GM18867 (cell line): ENCODE measurements around the gene NRG2.

Experiments used
- ATAC-seq: cut with Tn5 transposase; IDR thresholded peaks from one replicate; pipeline ENCODE4 v1.9.1; 2021; ENCODE audit warnings: mild to moderate bottlenecking, moderate library complexity; ENCODE audit not compliant: unreplicated experiment

Gene NRG2

DNA sequence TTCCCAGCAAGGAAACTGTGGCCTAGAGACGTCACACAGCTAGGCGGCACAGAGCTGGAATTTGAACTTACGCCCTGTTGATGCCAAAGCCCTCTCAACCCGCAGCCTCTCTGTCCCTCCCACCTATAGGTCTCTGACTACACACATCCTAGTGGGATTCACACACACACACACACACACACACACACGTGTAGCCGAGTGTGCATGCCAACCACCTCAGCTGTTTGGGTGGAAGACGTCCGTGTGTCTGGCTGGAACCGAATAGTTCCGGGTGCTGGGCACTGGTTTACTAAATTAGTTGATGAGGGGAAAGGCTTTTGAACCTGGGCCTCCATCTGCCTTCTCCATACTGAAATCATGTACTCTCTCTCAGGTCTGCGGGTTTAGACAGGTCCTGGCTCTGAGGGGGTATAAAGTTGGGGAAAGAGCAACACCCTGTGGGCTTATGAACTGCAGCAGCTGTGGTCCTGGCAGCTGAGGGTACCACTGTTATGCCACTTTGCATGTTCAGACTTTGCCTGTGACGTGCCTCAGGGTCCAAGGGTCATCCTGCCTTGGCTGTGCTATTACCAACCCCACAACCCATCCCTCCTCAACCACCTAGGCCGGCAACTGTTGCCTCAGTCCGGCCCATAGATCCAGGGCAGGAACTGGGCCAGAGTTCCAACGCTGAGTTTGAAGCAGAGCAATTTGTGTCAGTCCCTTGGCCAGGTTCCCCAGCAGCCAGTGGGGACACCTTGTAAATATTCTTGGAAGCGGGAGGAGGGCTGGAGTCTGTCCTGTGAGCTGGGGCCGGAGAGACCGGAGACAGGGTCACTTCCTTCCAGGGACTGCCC, 197.0 kb downstream of the NRG2 start:
- ATAC-seq = no peak

DNA sequence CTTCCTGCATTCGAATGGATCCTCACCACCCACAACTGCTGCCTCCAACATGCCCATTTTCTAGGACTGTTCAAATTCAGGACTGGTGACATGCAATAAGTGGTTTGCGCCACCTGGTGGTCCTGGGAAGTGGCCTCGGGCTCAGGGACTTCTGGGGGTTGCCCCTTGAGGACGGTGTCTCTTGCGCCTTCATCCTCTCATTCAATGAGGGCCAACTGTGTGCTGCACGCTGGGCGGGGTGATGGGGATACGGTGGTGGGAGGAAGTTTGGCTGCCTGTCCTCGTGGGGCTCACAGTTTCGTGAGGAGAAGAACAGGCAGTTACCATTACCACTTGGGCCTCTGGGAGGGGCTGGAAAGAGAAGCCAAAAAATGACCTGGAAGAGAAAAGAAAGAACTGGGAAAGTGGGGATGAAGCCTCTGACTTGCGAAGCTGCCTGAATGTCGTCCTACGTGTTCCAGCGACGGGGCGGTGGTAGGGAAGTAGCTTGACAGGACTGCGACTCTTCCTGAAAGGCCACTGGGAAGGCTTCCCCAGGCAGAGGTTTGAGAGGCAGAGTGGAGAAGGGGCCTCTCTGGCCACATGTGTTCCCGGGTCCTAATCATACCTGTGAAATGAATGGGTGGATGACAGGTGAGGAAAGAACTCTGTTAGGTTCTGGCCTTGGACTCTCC, 198.5 kb downstream of the NRG2 start:
- ATAC-seq = peak; percentile 46

DNA sequence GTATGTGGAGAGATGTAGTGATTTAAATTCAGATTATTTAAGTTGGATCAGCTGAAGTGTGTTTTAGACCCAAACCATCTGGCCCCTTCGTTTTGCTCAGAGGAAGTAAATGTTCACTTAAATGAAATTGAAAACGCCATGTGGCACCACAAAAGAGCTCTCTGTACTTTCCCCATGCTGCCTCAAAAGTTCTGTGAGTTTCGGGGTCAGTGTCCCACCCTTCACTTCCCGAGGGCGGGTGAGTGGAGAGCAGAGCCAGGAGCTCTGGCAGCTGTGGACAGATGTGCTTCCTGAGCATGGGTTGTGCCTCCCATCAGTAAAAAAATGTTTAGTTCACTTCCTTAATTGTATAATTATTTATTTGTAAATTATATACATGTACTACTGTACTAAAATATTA, 199.1 kb downstream of the NRG2 start:
- ATAC-seq = no peak

DNA sequence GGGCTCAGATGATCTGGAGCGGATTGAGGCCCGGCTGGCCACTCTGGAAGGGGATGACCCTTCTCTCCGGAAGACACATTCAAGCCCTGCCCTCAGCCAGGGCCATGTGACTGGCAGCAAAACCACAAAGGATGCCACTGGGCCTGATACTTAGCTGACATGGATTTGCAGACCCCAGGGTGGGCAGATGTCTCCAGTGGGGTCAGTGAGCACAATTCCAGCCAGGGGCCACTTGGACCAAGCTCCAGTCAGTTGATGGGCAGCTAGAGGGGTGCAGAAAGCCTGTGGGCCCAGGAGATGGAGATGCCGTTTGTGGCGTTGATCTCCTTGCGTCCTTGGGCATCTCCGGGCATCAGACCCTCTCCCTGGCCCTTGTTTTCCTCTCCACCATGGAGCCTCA, 200.8 kb downstream of the NRG2 start:
- no peak for ATAC-seq

DNA sequence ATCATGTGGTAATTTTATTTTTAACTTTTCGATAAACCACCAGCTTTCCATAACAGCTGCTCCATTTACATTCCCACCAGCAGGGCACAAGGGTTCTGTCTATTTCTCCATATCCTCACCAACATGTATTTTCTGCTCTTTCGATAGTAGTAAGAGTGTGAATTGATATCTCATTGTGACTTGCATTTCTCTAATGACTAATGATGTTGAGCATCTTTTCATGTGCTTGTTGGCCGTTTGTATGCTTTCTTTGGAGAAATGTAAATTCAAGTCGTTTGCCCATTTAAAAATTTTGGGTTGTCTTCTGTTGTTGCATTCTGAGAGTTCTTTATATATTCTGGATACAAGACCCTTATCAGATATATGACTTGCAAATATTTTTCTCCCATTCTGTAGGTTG, 201.6 kb downstream of the NRG2 start:
- ATAC-seq = no peak

DNA sequence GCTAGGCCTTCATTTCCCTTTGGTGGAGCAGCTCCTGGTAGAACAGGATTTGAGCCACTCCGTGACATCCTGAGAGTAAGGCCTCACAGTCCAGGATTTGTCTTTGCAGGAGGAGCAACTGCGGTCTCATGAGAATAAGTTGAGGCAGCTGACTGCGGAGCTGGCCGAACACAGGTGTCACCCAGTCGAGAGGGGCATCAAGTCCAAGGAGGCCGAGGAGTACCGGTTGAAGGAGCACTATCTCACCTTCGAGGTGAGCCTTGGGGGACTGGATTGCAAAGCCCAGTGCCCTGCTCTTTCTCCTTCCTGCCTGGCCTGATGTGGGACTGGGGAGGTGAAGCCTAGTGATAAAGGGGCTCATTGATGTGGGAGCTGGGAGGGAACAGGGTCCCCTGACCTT, 203.2 kb downstream of the NRG2 start:
- ATAC-seq = no peak

DNA sequence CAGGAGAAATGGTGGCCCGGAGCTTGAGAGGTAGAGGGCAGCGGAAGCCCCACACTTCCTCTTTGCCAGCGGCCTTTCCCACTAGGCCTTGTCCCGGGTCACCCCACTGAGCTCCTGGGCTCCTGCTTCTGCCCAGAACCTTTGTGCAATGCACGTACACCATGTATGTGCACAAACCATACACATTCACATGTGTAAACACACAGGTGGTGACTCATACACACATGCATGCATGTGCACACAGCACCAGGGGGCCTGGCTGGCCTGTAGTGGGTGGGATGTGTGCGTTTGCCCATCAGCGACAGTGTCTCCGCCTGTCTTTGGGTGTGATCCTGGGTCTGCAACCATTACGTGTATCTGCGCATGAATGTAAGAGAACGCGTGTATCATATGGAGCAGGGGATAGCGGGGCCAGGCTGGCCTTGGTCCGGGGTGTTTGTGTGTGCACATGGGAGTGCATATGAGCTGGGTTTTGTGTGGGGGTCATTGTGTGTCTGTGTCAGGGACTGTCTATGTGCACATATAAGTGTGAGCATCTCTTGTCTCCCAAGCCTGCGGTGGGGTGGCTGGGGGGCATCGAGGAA, 203.8 kb downstream of the NRG2 start:
- ATAC-seq = no peak

DNA sequence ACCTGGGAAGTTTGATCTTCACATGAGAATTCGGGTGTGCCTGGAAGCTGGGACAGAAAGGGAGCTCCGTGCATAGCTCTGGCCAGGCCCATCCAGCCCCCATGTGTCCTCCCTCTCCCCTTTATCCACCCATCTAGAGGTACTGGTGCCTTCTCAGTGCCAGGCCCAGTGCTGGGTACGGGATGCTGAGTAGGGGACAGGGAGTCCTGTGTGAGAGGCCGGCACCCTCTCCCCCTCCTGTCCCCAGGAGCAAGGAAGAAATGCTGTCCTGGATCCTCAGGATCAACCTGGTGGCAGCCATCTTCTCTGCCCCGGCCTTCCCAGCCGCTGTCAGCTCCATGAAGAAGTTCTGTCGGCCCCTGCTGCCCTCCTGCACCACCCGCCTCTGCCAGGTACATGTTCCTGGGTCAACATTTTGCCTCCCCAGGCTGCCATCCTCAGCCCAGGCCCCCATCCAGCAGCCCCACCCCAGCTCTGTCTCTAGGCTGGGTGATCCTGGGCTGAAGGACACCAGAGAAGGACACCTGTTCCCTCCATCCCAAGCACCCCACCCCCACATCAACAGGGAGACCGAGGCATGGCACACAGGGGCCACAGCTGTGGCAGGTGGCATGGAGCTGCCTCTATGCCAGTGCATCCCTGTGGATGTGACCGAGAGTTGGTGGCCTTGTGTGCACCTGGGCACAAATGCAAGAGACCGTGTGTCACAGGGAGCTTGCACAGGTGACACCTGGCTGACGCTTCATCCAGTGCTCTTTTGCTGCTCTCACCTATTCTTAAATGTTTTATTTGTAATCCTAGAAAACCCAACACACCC, 204.5 kb downstream of the NRG2 start:
- no peak for ATAC-seq

DNA sequence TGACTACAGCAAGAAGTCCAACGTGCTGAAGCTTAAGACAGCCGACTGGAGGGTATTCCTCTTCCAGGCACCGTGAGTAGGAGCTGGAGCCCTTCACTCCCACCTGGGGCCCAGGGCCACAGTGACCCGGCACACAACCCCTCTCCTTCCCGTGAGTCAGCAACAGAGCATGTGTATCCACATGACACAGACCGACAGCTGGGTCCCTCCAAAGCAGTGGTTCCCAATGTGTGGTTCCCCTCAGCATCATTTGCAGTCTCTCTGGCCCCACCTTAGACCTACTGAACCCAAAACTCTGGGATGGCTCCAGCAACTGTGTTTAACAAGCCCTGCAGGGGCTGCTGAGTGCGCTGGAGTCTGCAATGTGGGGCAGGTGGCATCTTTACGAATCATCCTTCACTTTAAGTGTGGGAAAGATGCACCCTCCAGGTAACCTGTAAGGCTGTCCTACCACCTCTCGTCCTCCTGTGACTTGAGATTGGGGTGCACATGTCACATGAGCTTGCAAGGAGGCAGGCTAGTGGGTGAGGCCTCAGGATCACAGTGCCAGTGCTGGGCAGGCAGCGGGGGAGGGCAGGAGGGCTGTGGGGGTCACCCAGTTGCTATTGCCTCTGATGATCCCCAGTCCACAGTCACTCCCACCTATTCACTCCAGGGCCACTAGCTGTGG, 205.3 kb downstream of the NRG2 start:
- ATAC-seq = no peak

DNA sequence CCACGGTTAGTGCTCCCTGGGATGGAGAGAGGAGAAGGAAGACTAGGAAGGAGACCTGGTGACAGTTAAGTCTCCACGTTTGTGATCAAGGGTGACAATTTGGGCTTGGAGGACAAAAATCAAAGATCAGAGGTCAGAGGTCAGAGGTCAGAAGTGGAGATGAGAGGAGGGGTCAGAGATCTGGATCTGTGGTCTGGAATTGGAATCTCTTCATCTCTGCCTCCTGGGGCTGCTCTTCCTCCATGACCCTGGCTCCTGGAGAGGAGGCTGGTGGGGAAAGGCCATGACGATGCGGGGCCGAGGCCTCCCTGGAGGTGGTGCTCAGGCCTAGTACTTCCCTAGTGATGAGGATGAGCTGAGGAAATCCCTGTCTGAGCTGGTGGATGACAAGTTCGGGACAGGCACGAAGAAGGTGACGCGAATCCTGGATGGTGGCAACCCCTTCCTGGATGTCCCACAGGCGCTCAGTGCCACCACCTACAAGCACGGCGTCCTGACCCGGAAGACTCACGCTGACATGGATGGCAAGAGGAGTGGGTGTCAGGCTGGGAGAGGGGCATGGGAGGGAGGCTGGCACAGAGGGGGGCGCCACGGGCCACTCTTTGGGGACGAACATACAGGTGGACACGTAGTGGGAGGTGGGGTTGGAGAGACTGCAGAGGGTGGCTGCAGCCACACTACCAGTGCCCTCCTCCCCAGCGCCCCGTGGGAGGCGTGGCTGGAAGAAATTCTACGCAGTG, 206.5 kb downstream of the NRG2 start:
- no peak for ATAC-seq

DNA sequence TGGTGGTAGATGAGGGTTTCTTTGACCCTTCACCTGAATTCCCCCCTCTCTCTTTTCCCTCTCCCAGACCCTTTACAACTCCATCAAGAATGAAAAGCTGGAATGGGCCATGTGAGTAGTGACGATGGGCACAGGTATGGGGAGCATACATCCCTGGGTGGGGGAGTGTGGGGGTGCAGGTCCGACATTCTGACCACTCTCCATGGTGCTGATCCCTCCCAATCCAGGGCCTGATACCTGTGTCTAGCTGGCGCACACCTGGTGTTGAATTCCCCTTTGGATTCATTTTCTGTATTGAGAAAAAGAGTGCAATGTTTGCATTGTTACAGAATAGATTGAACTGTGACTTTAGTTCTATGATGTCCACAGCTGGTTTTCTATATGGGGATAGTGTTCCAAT, 207.4 kb downstream of the NRG2 start:
- no peak for ATAC-seq

DNA sequence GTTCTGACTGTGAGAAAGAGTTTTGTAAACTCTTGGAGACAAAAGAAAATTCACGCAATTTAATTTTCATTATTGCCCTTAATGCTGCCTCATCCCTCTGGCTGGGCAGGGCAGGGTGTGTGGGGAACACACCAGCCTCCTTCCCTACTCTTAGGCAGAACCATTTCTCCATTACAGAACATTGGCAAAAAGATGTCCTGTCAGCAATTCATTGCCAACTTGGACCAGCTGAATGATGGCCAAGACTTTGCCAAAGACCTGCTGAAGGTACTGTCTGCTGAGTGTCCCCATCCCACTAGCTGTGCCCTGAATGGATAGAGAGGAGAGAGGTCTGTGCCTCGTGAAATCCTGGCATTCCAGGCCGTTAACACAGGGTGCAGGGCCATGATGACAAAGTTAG, 209.6 kb downstream of the NRG2 start:
- no peak for ATAC-seq

DNA sequence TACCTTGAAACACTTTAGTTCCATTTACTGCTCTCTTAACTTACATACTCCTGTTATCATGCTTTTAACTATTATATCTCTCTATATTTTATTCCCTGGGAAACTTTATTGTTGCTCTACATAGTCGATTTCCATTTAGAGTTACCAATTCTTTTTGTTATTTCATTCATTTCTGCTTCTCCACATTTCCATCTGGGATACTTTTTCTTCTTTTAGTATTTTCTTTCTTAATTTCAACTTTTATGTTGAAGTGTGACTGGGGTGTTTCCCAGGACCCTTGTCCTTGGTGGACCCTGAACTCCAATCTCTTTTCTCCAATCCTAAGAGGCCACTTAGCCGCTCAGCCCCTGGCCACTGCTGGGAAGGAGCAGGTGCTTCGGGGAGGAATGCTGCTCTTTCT, 211.5 kb downstream of the NRG2 start:
- ATAC-seq = no peak

DNA sequence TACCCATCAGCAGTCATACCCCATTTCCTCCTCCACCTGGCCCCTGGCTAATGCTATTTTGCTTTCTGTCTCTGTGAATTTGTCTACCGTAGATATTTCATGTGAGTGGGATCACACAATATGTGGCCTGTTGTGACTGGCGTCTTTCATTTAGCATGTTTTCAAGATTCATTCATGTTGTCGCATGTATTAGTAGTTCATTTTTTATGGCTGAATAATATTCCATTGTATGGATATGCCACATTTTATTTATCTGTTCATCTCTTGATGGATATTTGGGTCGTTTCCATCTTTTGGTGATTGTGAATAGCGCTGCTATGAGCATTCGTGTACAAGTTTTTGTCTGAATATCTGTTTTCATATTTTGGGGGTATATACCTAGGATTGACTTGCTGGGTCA, 213.6 kb downstream of the NRG2 start:
- no peak for ATAC-seq

DNA sequence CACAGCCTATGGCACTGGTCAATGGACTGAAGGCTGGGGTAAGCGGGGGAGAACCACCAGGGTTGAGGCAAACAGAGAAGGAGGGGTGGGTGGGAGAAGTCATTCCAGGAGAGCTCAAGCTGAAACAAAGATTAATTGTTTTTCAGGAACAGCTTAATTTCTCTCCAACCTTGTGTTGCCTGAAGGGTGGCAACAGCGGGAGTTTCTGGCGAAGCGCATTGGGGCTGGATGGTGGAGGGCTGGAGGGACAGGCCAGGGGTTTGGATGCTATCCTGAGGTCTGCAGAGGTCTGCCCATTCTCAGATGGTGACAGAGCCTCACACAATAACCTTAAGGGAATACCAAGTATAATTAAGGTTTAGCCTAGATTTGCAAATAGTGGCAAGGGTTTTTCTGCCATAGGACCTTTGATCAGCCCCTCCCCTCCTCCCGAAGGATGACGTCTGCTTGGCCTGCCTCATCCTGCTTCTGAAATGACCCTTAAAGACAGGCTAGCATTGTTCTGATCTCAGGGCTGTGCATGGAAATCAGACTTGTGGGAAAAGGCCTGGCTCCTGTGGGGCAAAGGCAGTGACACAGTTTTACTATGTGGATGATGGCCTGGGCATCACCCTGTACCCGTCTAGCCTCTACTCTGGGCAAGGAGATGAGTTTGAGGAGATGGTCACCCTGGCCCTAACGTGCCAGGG, 214.7 kb downstream of the NRG2 start:
- ATAC-seq = no peak

DNA sequence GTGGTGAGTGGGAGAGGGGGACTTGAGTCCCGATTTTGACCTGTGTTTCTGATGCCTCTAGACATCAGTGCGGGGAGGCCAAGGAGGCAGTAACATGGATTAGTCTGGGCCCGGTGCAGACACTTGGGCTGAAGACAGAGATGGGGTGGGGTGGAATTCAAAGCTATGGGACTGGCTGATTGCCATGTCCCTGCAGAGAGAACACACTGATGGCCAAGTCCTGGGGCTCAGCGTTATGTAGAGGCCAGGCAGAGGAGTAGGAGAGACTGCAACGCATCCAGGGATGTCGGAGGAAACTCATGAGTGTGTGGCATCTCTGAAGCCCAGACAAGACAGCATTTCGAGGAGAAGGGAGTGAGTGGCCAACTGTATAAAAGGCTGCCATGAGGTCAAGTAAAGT, 217.4 kb downstream of the NRG2 start:
- ATAC-seq = no peak

DNA sequence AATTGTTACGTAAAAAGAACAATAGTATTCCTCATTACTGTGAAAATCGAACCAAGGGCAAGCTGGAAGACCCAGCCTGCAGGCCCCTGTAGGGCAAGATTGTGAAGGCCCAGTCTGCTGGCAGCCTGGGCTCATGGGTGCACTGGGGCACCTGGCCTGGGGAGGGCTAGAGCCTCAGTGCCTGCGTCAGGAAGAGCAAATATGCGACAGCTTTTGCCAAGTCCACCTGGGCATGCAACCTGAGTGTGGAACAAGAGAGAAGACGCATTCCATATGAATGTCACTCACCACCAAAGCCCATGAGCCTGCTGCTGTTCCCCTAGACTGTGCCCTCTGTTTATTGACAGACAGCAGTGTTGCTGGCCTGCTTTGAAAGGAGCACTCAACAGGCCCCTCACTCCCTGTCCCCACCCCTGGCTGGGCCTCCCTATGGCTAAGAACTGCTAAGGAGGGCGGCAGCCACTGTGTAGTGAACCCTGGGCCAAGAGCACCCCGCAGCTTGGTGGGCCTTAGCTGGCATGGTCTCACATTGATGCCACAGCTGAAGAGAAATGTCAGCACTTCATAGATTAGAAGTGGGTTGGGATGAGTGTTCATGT, 219.2 kb downstream of the NRG2 start:
- no peak for ATAC-seq

DNA sequence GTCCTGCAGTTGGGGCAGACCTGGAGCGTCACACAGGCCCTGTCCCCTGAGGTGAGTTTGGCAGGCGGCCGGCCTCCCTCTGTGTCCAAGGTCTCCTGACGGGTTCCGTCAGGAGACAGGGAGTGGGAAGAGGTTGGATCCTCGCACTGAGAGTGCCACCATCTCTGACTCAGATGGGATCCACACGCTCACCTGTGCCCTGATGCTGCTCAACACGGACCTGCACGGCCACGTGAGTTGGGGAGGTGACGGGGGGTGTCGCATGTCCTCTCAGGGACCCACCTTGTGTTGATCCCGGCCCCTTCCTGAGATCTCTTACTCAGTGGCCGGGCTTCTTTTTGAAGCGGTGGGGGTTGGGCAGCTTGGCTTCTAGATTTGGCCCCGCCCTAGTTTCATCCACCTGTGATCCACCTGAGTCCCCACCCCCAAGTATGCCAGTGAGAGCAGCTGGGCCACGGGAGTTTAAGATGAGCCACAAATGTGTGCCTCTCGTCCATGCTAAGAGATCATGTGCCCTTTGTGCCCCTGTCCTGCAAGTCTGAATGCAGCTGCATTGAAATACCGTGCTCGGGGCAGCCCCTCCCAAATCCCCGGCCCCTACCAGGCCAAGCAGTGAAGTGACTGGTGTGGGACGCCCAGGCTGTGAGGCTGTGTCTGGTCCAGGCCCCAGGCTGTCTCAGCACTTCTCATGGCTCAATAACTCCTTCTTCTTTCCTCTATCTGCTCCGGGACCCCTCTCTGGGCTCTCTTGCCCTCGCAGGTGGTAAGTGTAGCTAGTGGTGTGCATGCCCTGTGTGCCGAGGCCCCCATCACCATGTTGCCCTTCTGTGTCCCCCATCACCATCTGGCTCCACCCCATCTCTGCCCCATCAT, 220.3 kb downstream of the NRG2 start:
- no peak for ATAC-seq
